Measurements from ENCODE around the gene FBXW12. TPM values are rescaled to one million over a fixed set of nuclear protein-coding genes. Genes with fewer than 3 reads are reported as not detected.

The FBXW12 gene
- total RNA-seq, 1 experiment from 2014 or later, result not detected

DNA sequence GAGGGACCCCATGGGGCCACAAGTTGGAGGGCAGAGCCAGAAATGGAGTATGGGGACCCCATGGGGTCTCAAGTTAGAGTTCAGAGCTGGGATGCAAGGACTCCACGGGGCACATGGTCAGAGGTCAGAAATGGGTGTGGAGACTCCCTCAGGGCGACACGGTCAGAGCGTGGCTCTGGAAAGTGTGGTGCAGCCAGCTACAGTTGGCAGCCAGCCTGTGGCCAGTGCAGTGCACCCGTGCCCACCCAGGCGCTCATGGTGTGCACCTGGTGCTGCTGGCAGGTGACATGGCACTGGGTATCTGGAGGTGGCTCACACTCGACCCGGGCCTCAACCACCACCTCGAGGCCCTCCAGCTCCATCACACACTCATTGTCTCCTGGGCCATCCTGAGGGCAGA lies 46.6 kb downstream of the FBXW12 start (continued):
- TF ChIP-seq, protein P1, sequence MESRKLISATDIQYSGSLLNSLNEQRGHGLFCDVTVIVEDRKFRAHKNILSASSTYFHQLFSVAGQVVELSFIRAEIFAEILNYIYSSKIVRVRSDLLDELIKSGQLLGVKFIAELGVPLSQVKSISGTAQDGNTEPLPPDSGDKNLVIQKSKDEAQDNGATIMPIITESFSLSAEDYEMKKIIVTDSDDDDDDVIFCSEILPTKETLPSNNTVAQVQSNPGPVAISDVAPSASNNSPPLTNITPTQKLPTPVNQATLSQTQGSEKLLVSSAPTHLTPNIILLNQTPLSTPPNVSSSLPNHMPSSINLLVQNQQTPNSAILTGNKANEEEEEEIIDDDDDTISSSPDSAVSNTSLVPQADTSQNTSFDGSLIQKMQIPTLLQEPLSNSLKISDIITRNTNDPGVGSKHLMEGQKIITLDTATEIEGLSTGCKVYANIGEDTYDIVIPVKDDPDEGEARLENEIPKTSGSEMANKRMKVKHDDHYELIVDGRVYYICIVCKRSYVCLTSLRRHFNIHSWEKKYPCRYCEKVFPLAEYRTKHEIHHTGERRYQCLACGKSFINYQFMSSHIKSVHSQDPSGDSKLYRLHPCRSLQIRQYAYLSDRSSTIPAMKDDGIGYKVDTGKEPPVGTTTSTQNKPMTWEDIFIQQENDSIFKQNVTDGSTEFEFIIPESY (IDR thresholded peaks at IDR 0.05; ENCODE audit: extremely low read depth, insufficient replicate concordance, low read length), result no peak
- no peak for TF ChIP-seq EZH2phosphoT487 (IDR thresholded peaks at IDR 0.05; ENCODE audit: borderline replicate concordance)

DNA sequence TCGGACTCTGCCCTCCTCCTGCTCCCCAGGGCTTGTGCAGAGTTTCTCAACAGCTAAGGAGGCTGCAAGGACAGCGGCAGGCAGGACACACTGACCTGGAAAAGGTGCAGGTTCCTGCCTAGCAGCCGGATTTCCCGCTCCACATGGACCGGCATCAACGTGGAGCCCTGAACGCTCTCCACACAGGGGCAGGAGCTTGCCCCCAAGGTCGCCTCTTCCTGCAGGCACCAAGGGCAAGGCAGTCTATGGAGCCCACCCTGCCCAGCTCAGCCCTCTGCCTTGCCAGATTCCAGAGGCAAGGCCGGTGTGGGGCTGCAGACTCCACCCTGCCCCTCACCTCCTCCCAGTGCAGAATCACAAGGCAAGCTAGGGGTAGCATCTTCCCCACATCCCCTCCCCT lies 47.1 kb downstream of the FBXW12 start:
- CTCF ChIA-PET, result interaction anchor here (0.7 kb wide), 1 partner anchor 17 kb away, joined by 3 read pairs; no protein-coding TSS in a partner anchor

More for the DNA sequence above, 47.1 kb downstream of the FBXW12 start:
- ATAC-seq (no peak), DNase-seq (ENCODE audit: low read depth, low spot score) (no peak)
- H3K27me3 ChIP-seq (ENCODE audit: insufficient read depth, low read length), result no peaks in the 10 kb centered on the region
- H3K36me3 ChIP-seq (ENCODE audit: control insufficient read depth in 1 of 2, insufficient read depth in 2 of 2, low read length in 2 of 2), result no peaks in the 10 kb centered on the region; a peak in 1 of 4 replicates
- no peak overlapping the region for H2AFZ ChIP-seq (ENCODE audit: low read depth, low read length, poor library complexity, severe bottlenecking)
- H3K27ac ChIP-seq (ENCODE audit: low read depth, low read length), result no peak overlapping the region
- no peaks in the 10 kb centered on the region for H3K4me1 ChIP-seq (ENCODE audit: control insufficient read depth in 1 of 2, insufficient read depth in 2 of 2, low read length in 2 of 2)
- no peak overlapping the region for H3K4me2 ChIP-seq (ENCODE audit: low read length)
- H3K9ac ChIP-seq (ENCODE audit: low read length), result no peak overlapping the region
- TF ChIP-seq FOSL1 (IDR thresholded peaks at IDR 0.05; ENCODE audit: low read depth) (no peak), POLR2A (IDR thresholded peaks at IDR 0.05; ENCODE audit: borderline replicate concordance, extremely low read depth, insufficient read depth, insufficient read length) (no peak), TCF7L2 (IDR thresholded peaks at IDR 0.05; ENCODE audit: borderline replicate concordance, extremely low read depth, insufficient read depth, insufficient read length) (no peak), YY1 (IDR thresholded peaks at IDR 0.05; ENCODE audit: extremely low read depth, insufficient replicate concordance, low read depth, low read length) (no peak), JUND (IDR thresholded peaks at IDR 0.05) (no peak), SIN3A (IDR thresholded peaks at IDR 0.05; ENCODE audit: low read depth) (no peak), RAD21 (IDR thresholded peaks at IDR 0.05; ENCODE audit: low read depth) (no peak), POLR2AphosphoS5 (IDR thresholded peaks at IDR 0.05; ENCODE audit: low read depth, low read length) (no peak)
- TF ChIP-seq, protein P2, sequence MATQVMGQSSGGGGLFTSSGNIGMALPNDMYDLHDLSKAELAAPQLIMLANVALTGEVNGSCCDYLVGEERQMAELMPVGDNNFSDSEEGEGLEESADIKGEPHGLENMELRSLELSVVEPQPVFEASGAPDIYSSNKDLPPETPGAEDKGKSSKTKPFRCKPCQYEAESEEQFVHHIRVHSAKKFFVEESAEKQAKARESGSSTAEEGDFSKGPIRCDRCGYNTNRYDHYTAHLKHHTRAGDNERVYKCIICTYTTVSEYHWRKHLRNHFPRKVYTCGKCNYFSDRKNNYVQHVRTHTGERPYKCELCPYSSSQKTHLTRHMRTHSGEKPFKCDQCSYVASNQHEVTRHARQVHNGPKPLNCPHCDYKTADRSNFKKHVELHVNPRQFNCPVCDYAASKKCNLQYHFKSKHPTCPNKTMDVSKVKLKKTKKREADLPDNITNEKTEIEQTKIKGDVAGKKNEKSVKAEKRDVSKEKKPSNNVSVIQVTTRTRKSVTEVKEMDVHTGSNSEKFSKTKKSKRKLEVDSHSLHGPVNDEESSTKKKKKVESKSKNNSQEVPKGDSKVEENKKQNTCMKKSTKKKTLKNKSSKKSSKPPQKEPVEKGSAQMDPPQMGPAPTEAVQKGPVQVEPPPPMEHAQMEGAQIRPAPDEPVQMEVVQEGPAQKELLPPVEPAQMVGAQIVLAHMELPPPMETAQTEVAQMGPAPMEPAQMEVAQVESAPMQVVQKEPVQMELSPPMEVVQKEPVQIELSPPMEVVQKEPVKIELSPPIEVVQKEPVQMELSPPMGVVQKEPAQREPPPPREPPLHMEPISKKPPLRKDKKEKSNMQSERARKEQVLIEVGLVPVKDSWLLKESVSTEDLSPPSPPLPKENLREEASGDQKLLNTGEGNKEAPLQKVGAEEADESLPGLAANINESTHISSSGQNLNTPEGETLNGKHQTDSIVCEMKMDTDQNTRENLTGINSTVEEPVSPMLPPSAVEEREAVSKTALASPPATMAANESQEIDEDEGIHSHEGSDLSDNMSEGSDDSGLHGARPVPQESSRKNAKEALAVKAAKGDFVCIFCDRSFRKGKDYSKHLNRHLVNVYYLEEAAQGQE (IDR thresholded peaks at IDR 0.05; ENCODE audit: low read depth), result no peak
- TF ChIP-seq, protein P3, sequence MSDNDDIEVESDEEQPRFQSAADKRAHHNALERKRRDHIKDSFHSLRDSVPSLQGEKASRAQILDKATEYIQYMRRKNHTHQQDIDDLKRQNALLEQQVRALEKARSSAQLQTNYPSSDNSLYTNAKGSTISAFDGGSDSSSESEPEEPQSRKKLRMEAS (IDR thresholded peaks at IDR 0.05), result no peak
- TF ChIP-seq, protein P4, sequence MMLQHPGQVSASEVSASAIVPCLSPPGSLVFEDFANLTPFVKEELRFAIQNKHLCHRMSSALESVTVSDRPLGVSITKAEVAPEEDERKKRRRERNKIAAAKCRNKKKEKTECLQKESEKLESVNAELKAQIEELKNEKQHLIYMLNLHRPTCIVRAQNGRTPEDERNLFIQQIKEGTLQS (IDR thresholded peaks at IDR 0.05), result no peak
- TF ChIP-seq, protein P1 (IDR thresholded peaks at IDR 0.05; ENCODE audit: extremely low read depth, insufficient replicate concordance, low read length), result no peak
- H3K9me3 ChIP-seq (ENCODE audit: control insufficient read depth in 1 of 2, insufficient read depth in 1 of 2, low read depth in 1 of 2, low read length in 2 of 2), result no peaks in the 10 kb centered on the region
- BruUV-seq (replicated peaks), result no TSS peak
- H4K20me1 ChIP-seq (ENCODE audit: insufficient read depth), result no peaks in the 10 kb centered on the region
- POLR2A ChIA-PET, result no interaction called here
- RAD21 ChIA-PET (ENCODE audit: low non-redundant PET in 1 of 2, low total read pairs in 2 of 2, uncharacterized antibody in 2 of 2, unreplicated experiment in 2 of 2), result no interaction called here
- no peaks in the 10 kb centered on the region for H3K9me2 ChIP-seq (ENCODE audit: insufficient read depth)
- no peaks in the 10 kb centered on the region for H3K79me2 ChIP-seq (ENCODE audit: insufficient read depth, low read length)
- intact Hi-C loops (cut with micrococcal nuclease), result no loop called here
- no peak overlapping the region for H3K4me3 ChIP-seq (replicated peaks in 1 of 2; ENCODE audit: low read depth in 1 of 2, low read length in 2 of 2)

All from HCT116 (cell line).